NCI-H1436 (cell line): ENCODE data around the gene OPHN1.
"Not testable (repeated sequence)": the region's sequence is repeated elsewhere in the genome, so short reads cannot be mapped to it uniquely, and the experiment has no call there.

ENCODE experiments used
- DNase-seq: peaks from one replicate; lab custom pipeline; 2025; lab: John Stamatoyannopoulos, UW

Gene OPHN1

DNA sequence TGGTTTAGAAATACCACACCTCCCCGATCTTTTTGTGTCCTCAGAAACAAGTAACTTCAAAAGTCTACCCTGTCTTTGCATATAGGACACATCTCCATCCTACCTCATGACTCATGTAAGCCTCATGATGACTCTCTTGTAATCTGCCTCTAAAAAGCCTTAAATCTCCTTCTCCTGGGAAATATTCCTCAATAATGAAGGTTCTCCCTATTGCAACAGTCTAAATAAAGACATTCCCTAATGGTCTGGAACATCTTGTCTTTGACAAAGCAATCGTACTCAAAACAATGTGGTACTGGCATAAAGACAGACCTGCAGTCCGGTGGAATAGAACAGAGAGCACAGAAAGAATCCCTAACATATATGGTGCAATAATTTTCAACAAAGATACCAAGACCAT is 257.7 kb downstream of the OPHN1 start:
- DNase-seq, result no peak

GRCh38 chrX:68163441-68163840 is 269.9 kb downstream of the OPHN1 start:
- no peak for DNase-seq

GRCh38 chrX:68147848-68148247 is 285.4 kb downstream of the OPHN1 start:
- no peak for DNase-seq

DNA sequence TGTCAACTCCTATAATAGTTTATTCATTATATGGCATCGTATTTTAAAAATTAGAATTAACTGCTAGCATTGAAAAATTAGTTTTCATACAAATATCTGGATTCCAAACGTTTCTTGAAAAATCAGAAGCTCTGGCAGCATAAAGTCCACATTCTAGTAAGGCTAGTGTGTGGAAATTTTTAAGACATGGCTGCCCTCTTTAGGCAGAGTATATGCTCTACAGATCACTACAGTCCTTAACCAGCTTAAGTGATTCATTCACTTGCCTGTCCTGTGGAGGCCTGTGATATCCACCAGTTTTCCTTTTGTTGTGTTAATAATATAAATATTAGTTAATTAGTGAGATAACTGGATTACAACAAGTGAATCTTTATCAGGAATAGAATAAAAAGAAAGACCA is 287.2 kb downstream of the OPHN1 start:
- DNase-seq, result no peak

- no peak for DNase-seq
These were observed 293.5 kb downstream of the OPHN1 start for GRCh38 chrX:68139791-68140190.

GRCh38 chrX:68133181-68133580 is 300.1 kb downstream of the OPHN1 start:
- DNase-seq, result no peak

DNA sequence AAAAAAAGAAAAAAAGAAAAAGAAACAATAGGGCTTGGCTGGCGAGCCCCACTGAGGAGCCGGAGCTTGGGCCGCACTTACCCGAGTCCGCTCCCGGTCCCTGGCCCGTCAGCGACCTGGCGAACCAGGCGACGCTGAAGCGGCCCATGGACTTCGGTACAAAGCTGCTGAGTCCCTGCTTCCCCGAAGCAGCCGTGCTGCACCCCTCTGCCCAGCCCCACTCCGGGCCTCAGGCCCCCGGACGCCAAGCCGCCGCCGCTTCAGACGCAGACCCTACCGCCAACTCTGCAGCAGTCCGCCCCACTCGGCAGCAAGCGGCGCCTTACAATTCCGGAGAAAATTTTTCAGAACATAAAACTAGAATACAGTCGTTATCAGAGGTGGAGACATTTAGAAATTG is 300.5 kb downstream of the OPHN1 start:
- DNase-seq, result no peak

DNA sequence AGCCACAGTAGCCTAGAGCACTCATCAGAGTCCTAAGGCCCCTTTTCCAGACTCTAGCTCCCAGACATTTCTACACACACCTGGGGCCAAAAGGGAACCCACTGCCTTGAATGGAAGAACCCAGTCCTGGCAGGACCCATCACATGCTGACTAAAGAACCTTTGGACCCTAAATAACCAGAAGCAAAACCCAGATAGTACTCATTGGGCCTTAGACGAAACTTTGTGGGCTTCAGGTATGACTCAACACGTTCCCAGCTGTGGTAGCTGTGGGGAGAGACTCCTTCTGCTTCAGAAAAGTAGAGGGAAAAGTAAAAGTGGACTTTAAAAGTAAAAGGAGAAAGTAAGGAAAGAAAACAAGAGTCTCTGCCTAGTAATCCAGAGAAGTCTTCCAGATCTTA is 311.5 kb downstream of the OPHN1 start:
- no peak for DNase-seq

DNA sequence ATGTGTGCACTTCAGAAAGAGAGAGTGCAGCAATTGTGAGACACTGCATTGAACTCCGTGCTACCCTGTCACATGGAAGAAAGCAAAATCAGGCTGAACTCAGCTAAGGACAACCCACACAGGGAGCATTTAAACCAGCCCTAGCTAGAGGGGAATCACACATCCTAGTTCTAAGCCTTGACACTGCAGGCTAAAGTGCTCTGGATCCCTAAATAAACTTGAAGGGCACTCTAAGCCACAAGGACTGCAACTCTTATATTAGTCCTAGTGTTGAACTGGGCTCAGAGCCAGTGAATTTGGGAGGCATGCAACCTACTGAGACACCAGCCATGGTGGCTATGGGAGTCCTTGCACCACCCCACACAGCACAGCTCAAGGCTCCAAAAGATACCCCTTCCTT is 311.9 kb downstream of the OPHN1 start:
- no peak for DNase-seq

GRCh38 chrX:68115371-68115770 is 317.9 kb downstream of the OPHN1 start:
- DNase-seq, result no peak

DNA sequence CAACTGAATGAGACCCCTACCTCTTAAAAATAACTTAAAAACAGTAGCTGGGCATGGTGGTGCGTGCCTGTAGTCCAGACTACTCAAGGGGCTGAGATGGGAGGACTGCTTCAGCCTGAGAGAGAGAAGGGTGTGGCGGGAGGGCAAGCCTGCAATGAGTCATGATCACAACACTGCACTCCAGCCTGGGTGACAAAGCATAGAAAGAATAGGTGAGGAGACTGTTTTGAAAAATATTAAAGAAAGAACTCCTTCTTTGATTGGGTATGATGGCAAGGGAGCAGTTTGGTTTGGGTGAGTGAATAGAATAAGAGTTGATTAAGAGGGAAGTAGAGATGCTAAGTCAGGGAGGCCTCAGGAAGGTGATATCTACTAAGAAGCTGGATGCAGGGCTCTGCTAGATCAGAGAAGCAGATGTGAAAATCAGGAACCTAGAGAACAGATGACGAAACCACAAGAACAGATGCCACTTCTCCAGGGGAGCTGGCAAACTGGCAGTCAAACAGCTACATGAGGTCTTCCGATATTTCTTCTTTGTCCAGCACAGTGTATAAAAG is 318.6 kb downstream of the OPHN1 start:
- no peak for DNase-seq

GRCh38 chrX:68113837-68114572 is 319.3 kb downstream of the OPHN1 start:
- DNase-seq, result no peak

- no peak for DNase-seq
These were observed 321.0 kb downstream of the OPHN1 start for GRCh38 chrX:68112321-68112720.

DNA sequence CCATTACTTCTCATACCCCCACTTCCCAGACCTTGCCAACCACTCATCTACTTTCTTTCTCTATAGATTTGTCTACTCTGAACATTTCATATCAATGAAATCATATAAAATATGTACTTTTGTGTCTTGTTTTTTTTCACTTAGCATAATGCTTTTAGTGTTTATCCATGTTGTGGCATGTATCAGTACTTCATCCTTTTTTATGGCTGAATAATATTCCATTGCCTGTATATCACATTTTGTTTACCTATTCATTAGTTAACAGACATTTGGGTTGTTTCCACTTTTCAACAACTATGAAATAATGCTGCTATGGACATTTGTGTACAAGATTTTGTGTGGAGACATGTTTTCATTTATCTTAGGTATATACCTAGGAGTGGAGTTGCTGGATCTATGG is 324.1 kb downstream of the OPHN1 start:
- DNase-seq, result no peak

DNA sequence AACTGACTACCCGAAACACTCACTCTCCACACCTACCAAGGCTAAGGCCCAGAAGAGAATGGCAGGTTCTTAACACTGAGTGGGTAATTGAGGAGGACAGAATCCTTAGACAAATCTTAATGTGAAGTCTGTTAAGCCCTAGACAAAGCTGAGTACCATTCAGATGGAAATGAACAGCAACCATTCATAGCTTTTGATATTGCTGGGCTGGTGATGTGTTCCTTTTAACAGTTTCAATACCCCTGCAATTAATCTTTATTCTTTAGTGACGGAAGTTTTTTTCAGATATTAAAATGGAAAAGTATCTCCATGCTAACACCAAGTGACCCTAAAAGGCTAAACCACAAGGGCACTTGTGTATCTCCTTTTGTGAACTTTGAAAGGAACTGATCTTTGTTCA is 334.9 kb downstream of the OPHN1 start:
- DNase-seq, result no peak

DNA sequence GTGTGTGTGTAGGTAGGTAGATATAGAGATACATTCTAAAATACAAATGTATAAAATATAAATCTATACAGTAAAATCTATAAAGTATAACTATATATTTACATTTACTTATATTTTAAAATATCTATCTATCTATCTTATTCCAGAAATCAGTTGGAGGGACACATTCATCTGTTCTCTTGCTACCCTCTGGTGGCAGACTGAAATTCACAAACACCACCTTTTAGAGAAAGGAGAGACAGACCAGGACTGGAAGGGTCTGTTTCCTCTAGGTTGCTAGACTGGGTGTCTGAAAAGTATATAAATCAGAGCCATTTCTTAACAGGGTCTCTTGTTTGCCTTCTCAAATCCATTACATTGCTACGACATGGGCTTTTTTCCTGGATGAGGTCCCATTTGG is 343.0 kb downstream of the OPHN1 start:
- DNase-seq, result no peak

GRCh38 chrX:68087526-68087925 is 345.8 kb downstream of the OPHN1 start:
- no peak for DNase-seq

DNA sequence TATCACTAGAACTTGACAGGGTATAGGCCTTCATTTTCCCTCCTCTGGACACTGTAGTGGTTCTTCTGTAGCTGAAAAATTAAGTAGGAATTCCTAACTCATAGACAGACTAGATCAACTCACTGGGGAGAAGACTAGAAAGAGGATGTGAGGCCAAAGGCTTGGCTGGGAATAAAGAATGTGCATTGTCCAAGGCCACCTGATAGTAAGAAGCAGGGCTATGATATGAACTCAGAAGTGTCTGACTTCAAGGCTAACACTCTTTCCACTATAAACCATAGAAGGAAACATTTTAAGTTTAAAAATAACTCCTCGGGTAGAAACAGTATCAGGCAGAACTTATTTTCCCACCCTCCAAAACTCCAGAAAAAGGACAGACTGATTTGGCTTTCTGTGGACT is 346.6 kb downstream of the OPHN1 start:
- no peak for DNase-seq

GRCh38 chrX:68084765-68085164 is 348.5 kb downstream of the OPHN1 start:
- no peak for DNase-seq

DNA sequence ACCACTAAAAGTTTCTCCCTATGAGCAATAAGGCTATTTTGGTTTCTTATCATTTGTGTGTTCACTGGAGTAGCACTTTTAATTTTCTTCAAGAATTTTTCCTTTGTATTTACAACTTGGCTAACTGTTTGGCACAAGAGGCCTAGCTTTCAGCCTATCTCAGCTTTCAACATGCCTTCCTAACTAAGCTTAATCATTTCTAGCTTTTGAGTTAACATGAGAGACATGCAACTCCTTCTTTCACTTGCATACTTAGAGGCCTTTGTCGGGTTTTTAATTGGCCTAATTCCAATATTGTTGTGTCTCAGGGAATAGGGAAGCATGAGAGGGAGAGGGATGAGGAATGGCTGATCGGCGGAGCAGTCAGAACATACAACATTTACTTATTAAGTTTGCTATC is 349.8 kb downstream of the OPHN1 start:
- no peak for DNase-seq

- no peak for DNase-seq
These were observed 353.3 kb downstream of the OPHN1 start for GRCh38 chrX:68079961-68080360.

- DNase-seq, result not testable (repeated sequence)
These were observed 354.5 kb downstream of the OPHN1 start for GRCh38 chrX:68078801-68079200.

DNA sequence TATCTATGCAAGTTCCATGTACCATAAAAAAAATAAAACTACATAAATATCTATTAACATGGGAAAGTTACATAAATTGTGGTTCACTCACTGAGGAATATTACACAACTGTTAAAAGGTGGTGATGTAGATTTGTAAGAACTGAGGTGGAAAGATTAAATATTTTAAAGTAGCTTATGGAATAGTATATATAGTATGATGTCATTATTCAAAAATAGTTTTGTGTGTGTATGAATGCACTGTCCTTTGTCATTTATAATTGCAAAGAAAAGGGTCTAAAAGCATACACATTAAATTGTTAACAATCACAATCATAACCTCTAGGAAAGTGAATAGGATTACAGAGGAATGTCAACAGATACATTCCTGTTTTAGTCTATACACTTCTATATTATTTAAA is 355.9 kb downstream of the OPHN1 start:
- DNase-seq, result no peak

- DNase-seq, result no peak
These were observed 361.3 kb downstream of the OPHN1 start for GRCh38 chrX:68072041-68072440.
